Esophagus squamous epithelium (tissue), 4 donors: ENCODE results near the gene LPIN3.

Experiments
- POLR2A ChIP-seq, 4 donors: fragments of 450-650 bp; IDR thresholded peaks; one replicate each; pipeline ENCODE4 v1.6.1; 2017; ENCODE audit warnings: antibody characterized with exemption in 4 of 4, mild to moderate bottlenecking in 4 of 4, moderate library complexity in 3 of 4
- TF ChIP-seq, protein P1 (sequence below), 6 experiments: fragments of 450-650 bp in 4 of 6; fragments of 200-600 bp in 2 of 6; sonication (generic) in 2 of 6; IDR thresholded peaks; one replicate each; pipeline ENCODE4 v1.5.1; 2016 to 2019; ENCODE audit warnings: antibody characterized with exemption in 6 of 6, mild to moderate bottlenecking in 4 of 6, moderate library complexity in 4 of 6

DNA sequence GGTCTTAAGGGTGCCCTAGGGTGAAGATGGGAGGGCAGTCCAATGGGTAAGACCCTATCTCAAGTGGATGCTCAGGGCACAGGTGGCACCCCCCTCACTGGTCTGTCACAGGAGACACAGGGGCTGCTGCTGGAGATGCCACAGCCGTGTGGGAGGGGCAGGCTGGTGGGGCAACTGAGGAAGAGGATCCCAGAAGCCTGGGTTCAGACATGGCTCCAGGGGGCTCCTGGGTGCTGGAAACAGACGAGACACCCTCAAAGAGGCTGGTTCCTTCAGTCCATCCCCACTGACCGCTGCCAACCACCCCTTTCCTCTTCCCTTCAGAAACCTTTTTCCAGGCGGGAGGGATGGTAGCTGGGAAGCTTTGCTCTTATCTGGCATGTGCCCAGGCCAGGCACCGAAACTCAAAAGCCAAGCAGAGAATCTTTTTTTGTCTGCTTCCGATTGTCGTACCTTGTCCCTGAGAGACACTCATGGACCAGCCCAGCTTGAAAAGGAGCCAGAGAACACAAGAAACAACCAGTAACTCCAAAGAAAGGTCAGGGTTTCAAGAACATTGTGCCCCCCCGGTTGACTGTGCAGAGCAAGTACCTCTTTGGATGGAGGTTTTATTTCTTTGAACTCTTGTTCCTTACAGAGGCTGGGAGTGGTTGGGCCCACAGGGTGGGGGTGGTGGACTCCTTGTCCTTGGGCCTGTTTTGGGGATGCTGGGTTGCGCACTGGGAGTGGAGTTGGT lies 54.5 kb downstream of the LPIN3 start:
- TF ChIP-seq, protein P1, sequence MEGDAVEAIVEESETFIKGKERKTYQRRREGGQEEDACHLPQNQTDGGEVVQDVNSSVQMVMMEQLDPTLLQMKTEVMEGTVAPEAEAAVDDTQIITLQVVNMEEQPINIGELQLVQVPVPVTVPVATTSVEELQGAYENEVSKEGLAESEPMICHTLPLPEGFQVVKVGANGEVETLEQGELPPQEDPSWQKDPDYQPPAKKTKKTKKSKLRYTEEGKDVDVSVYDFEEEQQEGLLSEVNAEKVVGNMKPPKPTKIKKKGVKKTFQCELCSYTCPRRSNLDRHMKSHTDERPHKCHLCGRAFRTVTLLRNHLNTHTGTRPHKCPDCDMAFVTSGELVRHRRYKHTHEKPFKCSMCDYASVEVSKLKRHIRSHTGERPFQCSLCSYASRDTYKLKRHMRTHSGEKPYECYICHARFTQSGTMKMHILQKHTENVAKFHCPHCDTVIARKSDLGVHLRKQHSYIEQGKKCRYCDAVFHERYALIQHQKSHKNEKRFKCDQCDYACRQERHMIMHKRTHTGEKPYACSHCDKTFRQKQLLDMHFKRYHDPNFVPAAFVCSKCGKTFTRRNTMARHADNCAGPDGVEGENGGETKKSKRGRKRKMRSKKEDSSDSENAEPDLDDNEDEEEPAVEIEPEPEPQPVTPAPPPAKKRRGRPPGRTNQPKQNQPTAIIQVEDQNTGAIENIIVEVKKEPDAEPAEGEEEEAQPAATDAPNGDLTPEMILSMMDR (IDR thresholded peaks at IDR 0.05): no peak
- no peak for TF ChIP-seq POLR2A (IDR thresholded peaks at IDR 0.05)
